HL-60 (cell line): ENCODE results near the gene KLHL40.

Source experiments
- CTCF ChIP-seq: IDR thresholded peaks from one replicate; pipeline ENCODE4 v1.5.1; 2011; ENCODE audit warnings: low read length, control low read depth, inconsistent platforms; ENCODE audit not compliant: insufficient read depth
- GABPA ChIP-seq: IDR thresholded peaks from 2 replicates; pipeline ENCODE4 v1.6.1; 2012; ENCODE audit warnings: low read depth

GRCh38 chr3:42699511-42699971, 14.2 kb downstream of the KLHL40 start:
- TF ChIP-seq CTCF, result no peak
- TF ChIP-seq GABPA, result no peak
